Spleen (tissue), 11 donors: ENCODE measurements around the gene ZBTB32. TPM values are rescaled to one million over a fixed set of nuclear protein-coding genes. Genes with fewer than 3 reads are reported as not detected.

Experiments used
- DNase-seq: peaks from one replicate; pipeline ENCODE4 v3.0.0-alpha.2; 2020
- H3K27ac ChIP-seq, 8 donors: fragments of 200-600 bp; sonication (generic) in 7 of 8; 1 replicate in 4 of 8; 2 replicates in 4 of 8; pipeline versions ENCODE4 v1.5.0 to v1.8.0; 2016 to 2021; ENCODE audit warnings: inconsistent platforms in 4 of 8, mild to moderate bottlenecking in 4 of 8, moderate library complexity in 1 of 8
- H3K27me3 ChIP-seq, 7 donors: fragments of 200-600 bp; sonication (generic) in 6 of 7; replicated peaks in 1 of 7; 1 replicate in 4 of 7; 2 replicates in 3 of 7; pipeline versions ENCODE4 v1.5.0 to v1.8.0; 2016 to 2021; ENCODE audit warnings: inconsistent platforms in 3 of 7, mild to moderate bottlenecking in 1 of 7
- H3K36me3 ChIP-seq, 6 donors: fragments of 200-600 bp; sonication (generic) in 5 of 6; 1 replicate in 4 of 6; 2 replicates in 2 of 6; pipeline versions ENCODE4 v1.5.0 to v1.8.0; 2016 to 2021; ENCODE audit warnings: inconsistent platforms in 2 of 6
- H3K4me1 ChIP-seq, 6 donors: fragments of 200-600 bp; sonication (generic) in 5 of 6; 1 replicate in 3 of 6; 2 replicates in 3 of 6; pipeline versions ENCODE4 v1.5.0 to v1.8.0; 2016 to 2021; ENCODE audit warnings: inconsistent platforms in 3 of 6
- H3K4me3 ChIP-seq, 8 donors: fragments of 200-600 bp; sonication (generic) in 7 of 8; 1 replicate in 4 of 8; 2 replicates in 4 of 8; pipeline versions ENCODE4 v1.5.0 to v1.8.0; 2016 to 2021; ENCODE audit warnings: inconsistent platforms in 4 of 8, mild to moderate bottlenecking in 4 of 8, moderate library complexity in 2 of 8
- H3K9me3 ChIP-seq, 8 donors: fragments of 200-600 bp; sonication (generic) in 7 of 8; 1 replicate in 4 of 8; 2 replicates in 4 of 8; pipeline versions ENCODE4 v1.5.0 to v1.8.0; 2016 to 2021; ENCODE audit warnings: inconsistent platforms in 4 of 8
- POLR2A ChIP-seq, 3 donors: fragments of 450-650 bp; IDR thresholded peaks; one replicate each; pipeline ENCODE4 v1.5.1; 2017; ENCODE audit warnings: antibody characterized with exemption in 3 of 3, mild to moderate bottlenecking in 1 of 3
- POLR2AphosphoS5 ChIP-seq, 3 donors: sonication (generic); formaldehyde crosslinking; IDR thresholded peaks; one replicate each; pipeline ENCODE4 v1.5.1; 2017; ENCODE audit warnings: antibody characterized with exemption in 3 of 3
- WGBS, 5 donors: extraction: QIAGEN DNeasy Blood & Tissue Kit in 3 of 5; methylation state at CpG; one replicate each; pipeline versions ENCODE4 v1.1.5 to v1.1.7; 2013 to 2018; 5-methylcytosine and 5-hydroxymethylcytosine counted together
- intact Hi-C: fragments of 100-400 bp; cut with DNase I; formaldehyde crosslinking; loops from one replicate; pipeline ENCODE4 v1.15.0; 2023; ENCODE audit warnings: low total_unique reads
- polyA plus RNA-seq, 3 donors: library from polyadenylated mRNA; stranded (reverse); fragments of 200-250 nt; gene quantifications; one replicate each; pipeline ENCODE4 v1.2.1, GENCODE V29; 2013
- total RNA-seq, 7 donors: library from RNA; depleted of rRNA in 3 of 7; stranded (reverse); fragments of >200 nt in 3 of 7; fragmentation: NEBNext Ultra II Directional in 4 of 7; extraction: Animal tissue kit (Norgen Biotek cat#: 25700) in 4 of 7; gene quantifications; one replicate each; pipeline versions ENCODE4 v1.1.0 to v1.2.1, GENCODE V29; 2016 to 2021
- TF ChIP-seq, protein P1 (sequence below), 11 experiments: fragments of 200-600 bp in 7 of 11; fragments of 450-650 bp in 4 of 11; sonication (generic) in 4 of 11; IDR thresholded peaks in 8 of 11; conservative IDR thresholded peaks in 3 of 11; 1 replicate in 7 of 11; 2 replicates in 4 of 11; pipeline versions ENCODE4 v1.4.0 to v1.8.0; 2016 to 2021; ENCODE audit warnings: antibody characterized with exemption in 11 of 11, inconsistent platforms in 4 of 11, mild to moderate bottlenecking in 1 of 11
- donor health status: healthy with polysubstance abuse.
- donor health status: DM: no; HTN: no; CAD: no; lungs with moderate emphysema.
- donor health status: DM: no; HTN: no; CAD: no.
- donor health status: Bipolar disorder and iron deficiency.
- donor health status: healthy.
- donor health status: DM: no; HTN: no; CAD: no.
- donor health status: DM: yes; HTN: yes; CAD: no.

The ZBTB32 gene
- total and polyA plus RNA-seq, 10 donors = 2.5 to 8.2 (median 4.2) TPM

DNA sequence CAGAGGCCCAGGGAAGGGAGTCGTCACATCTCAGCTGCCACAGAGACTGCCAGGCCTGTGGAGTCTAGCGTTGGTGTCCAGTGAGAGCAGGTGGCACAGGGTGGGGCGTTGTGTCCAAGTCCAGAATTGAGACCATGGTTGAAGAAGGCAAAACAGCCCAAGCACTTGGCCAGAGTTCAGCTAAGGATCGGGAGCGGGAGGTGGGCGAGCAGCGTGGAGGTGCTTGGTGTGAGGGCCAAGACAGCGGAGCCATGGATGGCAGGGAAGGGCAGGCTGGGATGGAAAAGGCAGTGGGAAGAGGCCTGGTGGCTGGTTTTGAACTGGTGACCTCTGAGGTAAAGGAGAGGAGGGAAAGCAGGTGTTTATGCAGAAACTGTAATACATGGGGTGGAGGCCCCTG, 29.9 kb downstream of the ZBTB32 start:
- Histone ChIP-seq H3K4me3 (no peak overlapping the region), H3K27ac (peak overlapping the region in 1 of 8 donors; percentile 6)
- 93 to 98% (median 96%) methylated on average over 8 of the region's 8 CpGs for WGBS, 5 donors

DNA sequence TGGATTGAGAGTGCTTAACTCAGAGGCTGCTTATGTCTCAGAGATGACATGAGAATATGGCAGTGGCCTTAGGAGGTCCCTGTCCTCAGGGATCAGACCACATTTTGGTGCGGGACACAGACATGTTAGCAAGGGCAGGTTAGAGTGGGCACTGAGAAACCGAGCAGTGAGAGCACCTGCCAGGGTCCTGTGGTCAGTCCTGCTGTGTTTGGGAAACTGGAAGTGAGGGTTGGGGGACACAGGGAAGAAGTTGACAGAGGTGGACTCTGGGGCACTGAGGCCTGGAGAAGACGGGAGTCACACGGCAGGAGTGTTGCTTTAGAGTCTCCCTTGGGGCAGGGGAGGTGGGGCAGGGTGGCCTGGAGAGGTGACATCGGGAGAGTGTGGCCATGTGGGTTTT, 30.5 kb downstream of the ZBTB32 start:
- peaks cover 0 to 98% (median 95%) of the 10 kb centered on the region in 6 donors for H3K36me3 ChIP-seq
- WGBS, 5 donors = 88 to 96% (median 93%) methylated on average over 4 to 5 of the region's 5 CpGs

More for the DNA sequence above, 29.9 kb downstream of the ZBTB32 start:
- no peak for DNase-seq
- TF ChIP-seq, protein P1, sequence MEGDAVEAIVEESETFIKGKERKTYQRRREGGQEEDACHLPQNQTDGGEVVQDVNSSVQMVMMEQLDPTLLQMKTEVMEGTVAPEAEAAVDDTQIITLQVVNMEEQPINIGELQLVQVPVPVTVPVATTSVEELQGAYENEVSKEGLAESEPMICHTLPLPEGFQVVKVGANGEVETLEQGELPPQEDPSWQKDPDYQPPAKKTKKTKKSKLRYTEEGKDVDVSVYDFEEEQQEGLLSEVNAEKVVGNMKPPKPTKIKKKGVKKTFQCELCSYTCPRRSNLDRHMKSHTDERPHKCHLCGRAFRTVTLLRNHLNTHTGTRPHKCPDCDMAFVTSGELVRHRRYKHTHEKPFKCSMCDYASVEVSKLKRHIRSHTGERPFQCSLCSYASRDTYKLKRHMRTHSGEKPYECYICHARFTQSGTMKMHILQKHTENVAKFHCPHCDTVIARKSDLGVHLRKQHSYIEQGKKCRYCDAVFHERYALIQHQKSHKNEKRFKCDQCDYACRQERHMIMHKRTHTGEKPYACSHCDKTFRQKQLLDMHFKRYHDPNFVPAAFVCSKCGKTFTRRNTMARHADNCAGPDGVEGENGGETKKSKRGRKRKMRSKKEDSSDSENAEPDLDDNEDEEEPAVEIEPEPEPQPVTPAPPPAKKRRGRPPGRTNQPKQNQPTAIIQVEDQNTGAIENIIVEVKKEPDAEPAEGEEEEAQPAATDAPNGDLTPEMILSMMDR (IDR thresholded peaks at IDR 0.05 in 8 of 11, conservative IDR thresholded peaks at IDR 0.05 in 3 of 11) = no peak
- TF ChIP-seq POLR2AphosphoS5 (IDR thresholded peaks at IDR 0.05) = peak in 2 of 3 donors; percentile 24 to 55
- TF ChIP-seq POLR2A (IDR thresholded peaks at IDR 0.05) = no peak
- intact Hi-C loops = no loop called here
- H3K36me3 ChIP-seq = peaks cover 0 to 100% (median 99%) of the 10 kb centered on the region in 6 donors
- no peaks in the 10 kb centered on the region for H3K9me3 ChIP-seq
- H3K4me1 ChIP-seq = peaks cover 0 to 25% (median 4%) of the 10 kb centered on the region in 6 donors
- H3K27me3 ChIP-seq = no peaks in the 10 kb centered on the region

DNA sequence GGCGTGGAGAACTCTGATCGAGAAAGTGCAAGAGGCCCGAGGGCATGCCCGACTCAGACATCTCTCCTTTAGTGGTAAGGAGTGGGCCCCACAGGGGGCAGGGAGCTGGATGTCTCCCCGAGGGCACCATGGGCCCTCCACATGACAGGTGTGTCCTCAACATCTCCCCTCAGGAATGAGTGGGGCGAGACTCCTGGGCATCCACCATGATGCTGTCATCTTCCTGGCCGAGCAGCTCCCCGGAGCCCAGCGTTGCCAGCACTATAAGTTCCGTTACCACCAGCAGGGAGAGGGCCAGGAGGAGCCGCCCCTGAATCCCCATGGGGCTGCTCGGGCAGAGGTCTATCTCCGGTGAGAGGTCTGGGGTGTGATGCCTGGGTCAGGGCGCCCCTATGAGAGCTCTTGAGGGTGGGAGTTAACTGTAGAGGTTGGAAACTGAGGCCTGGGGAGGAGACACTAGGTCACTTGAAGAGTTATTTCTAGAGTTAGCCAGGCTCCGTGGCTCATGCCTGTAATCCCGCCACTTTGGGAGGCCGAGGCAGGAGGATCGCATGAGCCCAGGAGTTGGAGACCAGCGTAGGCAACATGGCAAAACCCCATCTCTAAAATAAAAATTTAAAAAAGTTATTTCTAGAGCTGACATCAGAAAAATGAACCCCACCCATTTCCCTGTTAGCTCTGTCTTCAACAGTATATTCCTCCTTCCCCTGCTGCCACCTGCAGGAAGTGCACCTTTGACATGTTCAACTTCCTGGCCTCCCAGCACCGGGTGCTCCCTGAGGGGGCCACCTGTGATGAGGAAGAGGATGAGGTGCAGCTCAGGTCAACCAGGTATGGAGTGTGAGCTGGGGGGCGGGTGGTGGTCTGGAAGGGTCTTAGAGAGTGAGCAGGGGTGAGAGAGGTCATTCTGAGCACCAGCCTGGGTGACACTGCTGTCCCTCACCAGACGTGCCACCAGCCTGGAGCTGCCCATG, 32.8 kb downstream of the ZBTB32 start:
- intact Hi-C loops = no loop called here
- Histone ChIP-seq H3K27ac (peak overlapping the region in 2 of 8 donors; percentile 19 to 46), H3K27me3 (no peaks in the 10 kb centered on the region), H3K9me3 (no peaks in the 10 kb centered on the region), H3K4me3 (no peak overlapping the region), H3K4me1 (peaks cover 8 to 54% (median 29%) of the 10 kb centered on the region in 6 donors), H3K36me3 (peaks cover 0 to 75% (median 72%) of the 10 kb centered on the region in 6 donors)
- TF ChIP-seq POLR2AphosphoS5 (IDR thresholded peaks at IDR 0.05) (peak in 2 of 3 donors; percentile 34 to 70), POLR2A (IDR thresholded peaks at IDR 0.05) (no peak)
- TF ChIP-seq, protein P1 (IDR thresholded peaks at IDR 0.05 in 8 of 11, conservative IDR thresholded peaks at IDR 0.05 in 3 of 11) = peak in 2 of 11 experiments; percentile 9 to 12
- WGBS, 5 donors = 82 to 89% (median 85%) methylated on average over 15 to 22 of the region's 22 CpGs
- DNase-seq = no peak

More for the DNA sequence above, 30.5 kb downstream of the ZBTB32 start:
- DNase-seq = no peak
- Histone ChIP-seq H3K4me3 (no peak overlapping the region), H3K4me1 (peaks cover 3 to 31% (median 10%) of the 10 kb centered on the region in 6 donors), H3K27me3 (no peaks in the 10 kb centered on the region), H3K9me3 (no peaks in the 10 kb centered on the region), H3K27ac (no peak overlapping the region)
- TF ChIP-seq POLR2A (IDR thresholded peaks at IDR 0.05) (no peak), POLR2AphosphoS5 (IDR thresholded peaks at IDR 0.05) (no peak)
- TF ChIP-seq, protein P1 (IDR thresholded peaks at IDR 0.05 in 8 of 11, conservative IDR thresholded peaks at IDR 0.05 in 3 of 11) = no peak
- intact Hi-C loops = no loop called here
